HPDE6-E6E7 (cell line): ENCODE measurements around the gene MADD.
"Not testable (repeated sequence)": the region's sequence is repeated elsewhere in the genome, so short reads cannot be mapped to it uniquely, and the experiment has no call there.

ENCODE experiments used
- DNase-seq: peaks from one replicate; pipeline ENCODE4 v3.0.0; 2011; ENCODE audit warnings: missing footprints; ENCODE audit errors: extremely low spot score

MADD gene

GRCh38 chr11:47274495-47275235 lies 4.7 kb downstream of the MADD start:
- no peak for DNase-seq

GRCh38 chr11:47276923-47277322 lies 7.0 kb downstream of the MADD start:
- DNase-seq: no peak

- no peak for DNase-seq
Observed at GRCh38 chr11:47278058-47278457, 8.1 kb downstream of the MADD start.

- no peak for DNase-seq
Observed at GRCh38 chr11:47278769-47279168, 8.8 kb downstream of the MADD start.

GRCh38 chr11:47280099-47280498 lies 10.2 kb downstream of the MADD start:
- DNase-seq: no peak

GRCh38 chr11:47280860-47281259 lies 10.9 kb downstream of the MADD start:
- no peak for DNase-seq

- no peak for DNase-seq
Observed at GRCh38 chr11:47282462-47282861, 12.5 kb downstream of the MADD start.

- no peak for DNase-seq
Observed at GRCh38 chr11:47284151-47284550, 14.2 kb downstream of the MADD start.

GRCh38 chr11:47285969-47286770 lies 16.2 kb downstream of the MADD start:
- DNase-seq: no peak

GRCh38 chr11:47288066-47288465 lies 18.1 kb downstream of the MADD start:
- no peak for DNase-seq

- no peak for DNase-seq
Observed at GRCh38 chr11:47289856-47290255, 19.9 kb downstream of the MADD start.

GRCh38 chr11:47295385-47295784 lies 25.5 kb downstream of the MADD start:
- no peak for DNase-seq

- DNase-seq: no peak
Observed at GRCh38 chr11:47296045-47296444, 26.1 kb downstream of the MADD start.

GRCh38 chr11:47299078-47299477 lies 29.1 kb downstream of the MADD start:
- no peak for DNase-seq

- no peak for DNase-seq
Observed at GRCh38 chr11:47302853-47303252, 32.9 kb downstream of the MADD start.

- DNase-seq: no peak
Observed at GRCh38 chr11:47305734-47306483, 36.0 kb downstream of the MADD start.

GRCh38 chr11:47306484-47306844 lies 36.5 kb downstream of the MADD start:
- no peak for DNase-seq

- no peak for DNase-seq
Observed at GRCh38 chr11:47308050-47308823, 38.3 kb downstream of the MADD start.

GRCh38 chr11:47314992-47315391 lies 45.1 kb downstream of the MADD start:
- DNase-seq: no peak

GRCh38 chr11:47316501-47316900 lies 46.6 kb downstream of the MADD start:
- not testable (repeated sequence) for DNase-seq

GRCh38 chr11:47317064-47317828 lies 47.3 kb downstream of the MADD start:
- no peak for DNase-seq
